ENCODE measurements around the gene LIN7C. TPM values are rescaled to one million over a fixed set of nuclear protein-coding genes. Genes with fewer than 3 reads are reported as not detected.
A peak's percentile ranks its signal among the peaks of the same experiment; 100 is the strongest.

Gene LIN7C
- total RNA-seq, 1 experiment from 2014 or later: 131 TPM

DNA sequence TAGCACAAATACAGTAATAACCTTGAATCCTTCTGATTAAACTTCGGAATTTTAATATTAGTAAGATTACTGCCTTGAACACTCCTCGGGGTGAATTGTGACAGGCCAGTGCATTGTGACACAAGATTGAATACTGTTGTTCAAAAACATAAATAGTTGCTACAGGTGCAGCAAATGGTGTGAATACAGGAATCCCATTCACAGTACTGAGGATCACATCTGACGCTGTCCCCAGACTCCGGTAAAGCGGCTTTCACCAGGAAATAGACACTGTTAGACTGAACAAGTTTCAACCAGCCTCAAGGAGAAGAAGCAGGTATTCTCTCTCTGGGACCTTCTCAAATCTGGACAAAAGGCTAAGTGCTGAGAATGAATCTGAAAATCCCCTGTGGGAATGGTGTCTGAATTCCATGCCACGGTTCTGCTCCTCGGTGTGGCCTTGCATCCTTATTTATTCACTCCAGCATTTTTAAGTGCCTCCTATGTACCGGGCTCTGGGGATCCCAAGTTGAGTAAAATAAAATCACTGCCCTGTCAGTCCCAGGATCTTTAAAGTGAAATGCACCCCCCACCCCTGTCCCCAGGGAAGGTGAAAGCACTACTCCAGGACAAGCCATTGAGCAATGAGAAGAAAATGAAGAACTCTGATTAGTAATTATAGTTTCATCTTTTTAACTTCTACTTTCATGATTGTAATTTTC is 37.4 kb downstream of the LIN7C start:
- TF ChIP-seq, protein P1, sequence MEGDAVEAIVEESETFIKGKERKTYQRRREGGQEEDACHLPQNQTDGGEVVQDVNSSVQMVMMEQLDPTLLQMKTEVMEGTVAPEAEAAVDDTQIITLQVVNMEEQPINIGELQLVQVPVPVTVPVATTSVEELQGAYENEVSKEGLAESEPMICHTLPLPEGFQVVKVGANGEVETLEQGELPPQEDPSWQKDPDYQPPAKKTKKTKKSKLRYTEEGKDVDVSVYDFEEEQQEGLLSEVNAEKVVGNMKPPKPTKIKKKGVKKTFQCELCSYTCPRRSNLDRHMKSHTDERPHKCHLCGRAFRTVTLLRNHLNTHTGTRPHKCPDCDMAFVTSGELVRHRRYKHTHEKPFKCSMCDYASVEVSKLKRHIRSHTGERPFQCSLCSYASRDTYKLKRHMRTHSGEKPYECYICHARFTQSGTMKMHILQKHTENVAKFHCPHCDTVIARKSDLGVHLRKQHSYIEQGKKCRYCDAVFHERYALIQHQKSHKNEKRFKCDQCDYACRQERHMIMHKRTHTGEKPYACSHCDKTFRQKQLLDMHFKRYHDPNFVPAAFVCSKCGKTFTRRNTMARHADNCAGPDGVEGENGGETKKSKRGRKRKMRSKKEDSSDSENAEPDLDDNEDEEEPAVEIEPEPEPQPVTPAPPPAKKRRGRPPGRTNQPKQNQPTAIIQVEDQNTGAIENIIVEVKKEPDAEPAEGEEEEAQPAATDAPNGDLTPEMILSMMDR (conservative IDR thresholded peaks at IDR 0.05; ENCODE audit: low read depth, low read length): no peak
- TF ChIP-seq EZH2 (IDR thresholded peaks at IDR 0.05; ENCODE audit: borderline replicate concordance, low read depth, low read length, poor library complexity, severe bottlenecking): no peak
- no peak overlapping the region for H3K4me3 ChIP-seq (ENCODE audit: low read depth, low read length, poor library complexity, severe bottlenecking)
- BruUV-seq (replicated peaks): no TSS peak
- H3K27me3 ChIP-seq (replicated peaks; ENCODE audit: insufficient read depth, low read depth, low read length, poor library complexity): no peaks in the 10 kb centered on the region
- CTCF ChIA-PET: no interaction called here
- no peaks in the 10 kb centered on the region for H3K36me3 ChIP-seq (ENCODE audit: insufficient read depth, low read length, poor library complexity, severe bottlenecking)
- POLR2A ChIA-PET (ENCODE audit: low non-redundant PET): no interaction called here
- H3K4me1 ChIP-seq (ENCODE audit: insufficient read depth, low read length, poor library complexity, severe bottlenecking): peaks cover 50% of the 10 kb centered on the region
- intact Hi-C loops (cut with micrococcal nuclease; ENCODE audit: unreplicated experiment): loop anchor here (2.0 kb wide), 1 partner anchor 106 kb away; the partner anchor contains the start of gene CCDC34
- H3K27ac ChIP-seq (ENCODE audit: low read depth, low read length, poor library complexity, severe bottlenecking): no peak overlapping the region
- no peaks in the 10 kb centered on the region for H3K9me3 ChIP-seq (ENCODE audit: low read depth, low read length, poor library complexity, severe bottlenecking)
- DNase-seq (ENCODE audit: low spot score): no peak

DNA sequence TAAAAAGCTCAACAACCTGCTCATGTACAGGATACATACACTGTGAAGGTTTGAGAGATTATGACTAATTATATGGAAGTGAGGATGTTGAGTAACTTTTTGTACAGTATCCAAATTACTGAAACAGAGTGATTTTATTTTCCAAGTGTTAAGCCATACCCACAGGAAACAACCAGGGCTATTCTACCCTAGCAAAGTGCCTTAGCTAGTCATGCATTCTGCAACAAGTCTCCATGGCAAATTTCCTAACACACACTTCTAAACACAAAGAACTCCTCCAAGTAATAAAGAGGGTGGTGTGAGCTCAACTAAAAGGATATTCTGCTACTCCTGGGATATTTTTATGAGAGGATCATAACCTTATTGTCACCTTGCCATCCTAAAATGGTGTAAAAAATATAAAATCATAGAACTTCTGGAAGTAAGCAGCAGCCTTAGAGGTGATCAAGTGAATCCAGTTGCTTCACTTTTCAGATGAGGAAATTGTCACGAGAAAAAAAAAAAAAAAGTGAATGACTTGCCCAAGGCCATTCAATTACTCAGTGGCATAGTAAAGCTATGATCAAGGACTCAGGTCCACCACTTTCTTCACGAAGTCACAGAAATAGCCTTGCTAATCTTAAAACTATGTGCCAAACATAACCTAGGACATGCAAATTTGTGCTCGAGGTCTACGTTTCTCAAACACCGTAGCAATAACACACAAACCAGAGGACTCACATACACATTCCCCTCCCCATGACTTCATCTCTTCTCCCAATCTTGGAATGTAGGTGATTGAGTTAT is 38.2 kb downstream of the LIN7C start:
- POLR2A ChIA-PET (ENCODE audit: low non-redundant PET): no interaction called here
- intact Hi-C loops (cut with micrococcal nuclease; ENCODE audit: unreplicated experiment): loop anchor here (2.0 kb wide), 1 partner anchor 106 kb away; the partner anchor contains the start of gene CCDC34
- peak; percentile 65 for DNase-seq (ENCODE audit: low spot score)

DNA sequence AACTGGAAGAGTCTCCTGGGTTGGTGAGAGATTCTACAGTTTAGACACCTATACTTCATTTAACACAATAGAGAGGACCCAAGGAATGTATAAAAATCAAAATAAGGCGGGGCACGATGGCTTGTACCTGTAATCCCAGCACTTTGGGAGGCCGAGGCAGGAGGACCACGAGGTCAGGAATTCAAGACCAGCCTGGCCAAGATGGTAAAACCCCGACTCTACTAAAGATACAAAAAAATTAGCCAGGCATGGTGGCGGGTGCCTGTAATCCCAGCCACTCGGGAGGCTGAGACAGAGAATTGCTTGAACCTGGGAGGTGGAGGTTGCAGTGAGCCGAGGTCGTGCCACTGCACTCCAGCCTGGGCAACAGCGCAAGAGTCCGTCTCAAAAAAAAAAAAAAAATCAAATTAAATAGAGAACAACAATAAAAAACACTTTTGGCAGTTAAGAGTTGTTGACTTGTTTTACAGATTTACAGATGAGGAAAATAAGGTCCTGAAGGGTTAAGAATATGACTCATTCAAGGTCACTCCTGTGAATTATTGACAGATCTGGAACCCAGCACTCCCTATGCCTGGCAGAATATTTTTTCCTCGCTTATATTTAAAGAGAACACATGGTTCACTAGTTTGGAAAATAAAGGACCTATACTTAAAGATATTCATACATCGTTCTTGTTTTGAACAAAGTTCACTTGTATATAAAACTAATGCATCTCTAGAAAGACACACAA is 39.2 kb downstream of the LIN7C start:
- Histone ChIP-seq H3K27ac (ENCODE audit: low read depth, low read length, poor library complexity, severe bottlenecking) (no peak overlapping the region), H3K9me3 (ENCODE audit: low read depth, low read length, poor library complexity, severe bottlenecking) (no peaks in the 10 kb centered on the region), H3K4me3 (ENCODE audit: low read depth, low read length, poor library complexity, severe bottlenecking) (no peak overlapping the region), H3K36me3 (ENCODE audit: insufficient read depth, low read length, poor library complexity, severe bottlenecking) (no peaks in the 10 kb centered on the region), H3K27me3 (replicated peaks; ENCODE audit: insufficient read depth, low read depth, low read length, poor library complexity) (no peaks in the 10 kb centered on the region), H3K4me1 (ENCODE audit: insufficient read depth, low read length, poor library complexity, severe bottlenecking) (peaks cover 51% of the 10 kb centered on the region)
- TF ChIP-seq EZH2 (IDR thresholded peaks at IDR 0.05; ENCODE audit: borderline replicate concordance, low read depth, low read length, poor library complexity, severe bottlenecking): no peak
- TF ChIP-seq, protein P1 (conservative IDR thresholded peaks at IDR 0.05; ENCODE audit: low read depth, low read length): no peak
- intact Hi-C loops (cut with micrococcal nuclease; ENCODE audit: unreplicated experiment): no loop called here
- no peak for DNase-seq (ENCODE audit: low spot score)
- CTCF ChIA-PET: no interaction called here
- BruUV-seq (replicated peaks): no TSS peak
- POLR2A ChIA-PET (ENCODE audit: low non-redundant PET): no interaction called here

More for the DNA sequence above, 38.2 kb downstream of the LIN7C start:
- Histone ChIP-seq H3K27ac (ENCODE audit: low read depth, low read length, poor library complexity, severe bottlenecking) (no peak overlapping the region), H3K4me1 (ENCODE audit: insufficient read depth, low read length, poor library complexity, severe bottlenecking) (peaks cover 55% of the 10 kb centered on the region), H3K9me3 (ENCODE audit: low read depth, low read length, poor library complexity, severe bottlenecking) (no peaks in the 10 kb centered on the region), H3K27me3 (replicated peaks; ENCODE audit: insufficient read depth, low read depth, low read length, poor library complexity) (no peaks in the 10 kb centered on the region), H3K36me3 (ENCODE audit: insufficient read depth, low read length, poor library complexity, severe bottlenecking) (no peaks in the 10 kb centered on the region), H3K4me3 (ENCODE audit: low read depth, low read length, poor library complexity, severe bottlenecking) (no peak overlapping the region)
- no TSS peak for BruUV-seq (replicated peaks)
- CTCF ChIA-PET: interaction anchor here (0.6 to 0.7 kb wide), 2 partner anchors 106 to 130 kb away, joined by 3 to 4 read pairs; no protein-coding TSS in a partner anchor
- no peak for TF ChIP-seq EZH2 (IDR thresholded peaks at IDR 0.05; ENCODE audit: borderline replicate concordance, low read depth, low read length, poor library complexity, severe bottlenecking)
- TF ChIP-seq, protein P1 (conservative IDR thresholded peaks at IDR 0.05; ENCODE audit: low read depth, low read length): no peak

Data from A673 (cell line).